K562 (cell line): ENCODE measurements around the gene DSC2. TPM values are rescaled to one million over a fixed set of nuclear protein-coding genes. Genes with fewer than 3 reads are reported as not detected.

Experiments used
- ARID1B ChIP-seq: fragments of 450-650 bp; IDR thresholded peaks from 2 replicates; pipeline ENCODE4 v1.6.1; 2016; ENCODE audit warnings: antibody characterized with exemption, mild to moderate bottlenecking, inconsistent platforms
- ARNT ChIP-seq, 2 experiments: fragments of 450-650 bp; IDR thresholded peaks; 2 replicates each; pipeline ENCODE4 v1.6.1; 2016; ENCODE audit warnings: mild to moderate bottlenecking in 1 of 2
- BHLHE40 ChIP-seq: IDR thresholded peaks from 2 replicates; pipeline ENCODE4 v1.6.1; 2011; ENCODE audit warnings: low read length, improper control_type of control experiment
- CSDE1 ChIP-seq, 2 experiments: fragments of 450-650 bp; IDR thresholded peaks; 2 replicates each; pipeline ENCODE4 v1.6.1; 2016; ENCODE audit warnings: mild to moderate bottlenecking in 1 of 2
- E2F3 ChIP-seq: fragments of 250-450 bp; sonication (Bioruptor Pico); IDR thresholded peaks from 2 replicates; pipeline ENCODE4 v1.4.0; 2020; ENCODE audit warnings: mild to moderate bottlenecking
- HCFC1 ChIP-seq: IDR thresholded peaks from 2 replicates; pipeline ENCODE4 v1.6.1; 2012; ENCODE audit warnings: low read depth, low read length, improper control_type of control experiment
- MCM7 ChIP-seq, 2 experiments: fragments of 450-650 bp; IDR thresholded peaks; 2 replicates each; pipeline ENCODE4 v1.6.1; 2016 to 2018
- MECOM ChIP-seq: fragments of 250-450 bp; sonication (Bioruptor Pico); IDR thresholded peaks from 2 replicates; pipeline ENCODE4 v1.8.0; 2022; ENCODE audit warnings: inconsistent platforms
- MED1 ChIP-seq: sonication (generic); formaldehyde crosslinking; IDR thresholded peaks from 2 replicates; pipeline ENCODE4 v1.8.1; 2023; ENCODE audit warnings: missing genetic modification reagents, borderline replicate concordance
- PRMT5 ChIP-seq: sonication (generic); formaldehyde crosslinking; IDR thresholded peaks from 2 replicates; pipeline ENCODE4 v1.5.0; 2020; ENCODE audit warnings: missing genetic modification reagents
- SMAD4 ChIP-seq: fragments of 250-450 bp; sonication (Bioruptor Pico); conservative IDR thresholded peaks from 2 replicates; pipeline ENCODE4 v1.8.0; 2021; ENCODE audit warnings: inconsistent platforms, mild to moderate bottlenecking, moderate library complexity
- TBL1XR1 ChIP-seq, 2 experiments: IDR thresholded peaks; 2 replicates each; pipeline ENCODE4 v1.6.1; 2012; ENCODE audit warnings: improper control_type of control experiment in 2 of 2, low read length in 2 of 2, mild to moderate bottlenecking in 1 of 2
- THRAP3 ChIP-seq: fragments of 450-650 bp; IDR thresholded peaks from 2 replicates; pipeline ENCODE4 v1.6.1; 2016; ENCODE audit warnings: mild to moderate bottlenecking, inconsistent platforms, borderline replicate concordance
- TRIM28 ChIP-seq: fragments of 450-650 bp; IDR thresholded peaks from 2 replicates; pipeline ENCODE4 v1.6.1; 2017
- ZNF354B ChIP-seq: fragments of 250-450 bp; sonication (Bioruptor Pico); IDR thresholded peaks from 2 replicates; pipeline ENCODE4 v1.4.0; 2020
- ZNF444 ChIP-seq: fragments of 250-450 bp; sonication (Bioruptor Pico); IDR thresholded peaks from 2 replicates; pipeline ENCODE4 v1.4.0; 2020; ENCODE audit warnings: mild to moderate bottlenecking, moderate library complexity
- ZNF507 ChIP-seq: conservative IDR thresholded peaks from 2 replicates; pipeline ENCODE4 v1.6.1; 2017; ENCODE audit warnings: missing genetic modification characterization, missing compliant biosample characterization
- polyA plus RNA-seq, 8 experiments: library from polyadenylated mRNA; depleted of rRNA in 4 of 8; stranded (reverse) in 5 of 8; unstranded in 3 of 8; fragments of >200 nt; fragmentation: Nextera tagmentation in 2 of 8; fragmentation: Illumina TruSeq in 1 of 8; extraction: Ambion mirVana in 2 of 8; extraction: Trizol in 1 of 8; gene quantifications; 2 replicates each; pipeline versions ENCODE4 v1.2.1 to v1.2.3, GENCODE V29; 2011 to 2014; ENCODE audit warnings: inconsistent platforms in 1 of 8, missing spikeins in 1 of 8
- total RNA-seq, 7 experiments: library from RNA; depleted of rRNA in 6 of 7; stranded (reverse); fragments of >200 nt in 6 of 7; fragmentation: Illumina TruSeq in 2 of 7; extraction: Trizol in 2 of 7; gene quantifications; 2 replicates each; pipeline versions ENCODE4 v1.2.1 to v1.2.3, GENCODE V29; 2011 to 2021; ENCODE audit warnings: low replicate concordance in 1 of 7
- TF ChIP-seq, protein P1 (sequence below), 3 experiments: IDR thresholded peaks in 2 of 3; conservative IDR thresholded peaks in 1 of 3; 2 replicates each; pipeline ENCODE4 v1.5.1; 2011 to 2012; ENCODE audit warnings: low read length in 3 of 3, mild to moderate bottlenecking in 3 of 3, control low read depth in 2 of 3, improper control_type of control experiment in 1 of 3, inconsistent platforms in 1 of 3, low read depth in 1 of 3, mixed read lengths in 1 of 3, moderate library complexity in 1 of 3; ENCODE audit not compliant: insufficient read depth in 2 of 3
- TF ChIP-seq, protein P2 (sequence below): fragments of 250-450 bp; sonication (Bioruptor Pico); IDR thresholded peaks from 2 replicates; pipeline ENCODE4 v1.5.0; 2020; ENCODE audit warnings: mild to moderate bottlenecking, borderline replicate concordance
- TF ChIP-seq, protein P3 (sequence below): fragments of 200-800 bp; sonication (Bioruptor generic); IDR thresholded peaks from 2 replicates; pipeline ENCODE4 v1.6.1; 2017; ENCODE audit warnings: missing genetic modification characterization, missing compliant biosample characterization

DSC2 gene
- total and polyA plus RNA-seq, 9 of the 15 experiments (the other 6 are each of a cell fraction or from before 2014, with no cell fraction given) = 3.8 to 15.3 (median 6.4) TPM

DNA sequence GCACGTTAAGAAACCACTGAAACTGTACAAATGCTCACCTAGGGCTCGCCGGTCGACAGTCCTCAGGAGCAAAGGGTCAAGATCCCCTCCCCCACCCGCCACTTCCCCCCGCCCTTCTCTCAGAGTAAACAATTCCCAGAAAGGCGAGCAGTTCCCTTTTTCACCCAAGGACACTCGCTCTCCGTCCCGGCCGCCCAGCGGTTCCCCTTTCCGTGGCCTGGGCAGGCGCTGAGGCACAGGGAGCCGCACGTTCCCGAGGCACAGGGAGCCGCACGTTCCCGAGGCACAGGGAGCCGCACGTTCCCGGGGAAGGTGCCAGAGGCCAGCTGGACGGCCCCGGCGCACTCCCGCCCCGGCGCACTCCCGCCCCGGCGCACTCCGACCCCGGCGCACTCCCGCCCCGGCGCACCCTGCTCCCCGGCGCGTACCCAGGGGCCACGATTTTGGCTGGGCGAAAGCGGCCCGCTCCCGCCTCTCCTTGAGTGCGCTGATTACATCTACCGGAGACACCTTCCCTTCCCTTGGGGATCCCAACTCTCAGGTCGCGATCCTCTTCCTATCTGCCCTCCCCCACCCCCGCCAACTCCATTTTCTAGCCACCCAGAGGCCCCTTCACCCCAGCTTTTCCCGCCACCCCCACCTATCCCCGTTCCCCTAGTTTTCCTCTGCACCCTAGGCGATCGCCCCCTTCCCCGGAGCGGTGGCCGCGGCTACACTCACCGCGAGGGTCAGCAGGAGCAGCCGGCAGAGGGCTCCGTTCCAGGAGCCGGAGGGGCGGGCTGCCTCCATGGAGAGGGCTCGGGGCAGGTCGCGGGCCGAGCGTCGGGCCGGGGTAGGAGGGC is 817 bp downstream of the DSC2 start (continued):
- TF ChIP-seq PRMT5 = no peak
- TF ChIP-seq ARID1B = peak; percentile 37; the same call in 1 of the 2 replicates
- TF ChIP-seq BHLHE40 = peak; percentile 92
- no peak; the same call in 1 of the 2 replicates for TF ChIP-seq E2F3 (CRISPR knock-in tag)
- no peak for TF ChIP-seq TRIM28
- no peak; the same call in 1 of the 2 replicates for TF ChIP-seq MED1 (CRISPR knock-in tag)
- TF ChIP-seq ZNF507 (tag) = no peak
- no peak for TF ChIP-seq CSDE1 (IDR thresholded peaks at IDR 0.05)
- no peak for TF ChIP-seq MECOM (CRISPR knock-in tag)
- TF ChIP-seq ZNF444 = no peak
- TF ChIP-seq, protein P1, sequence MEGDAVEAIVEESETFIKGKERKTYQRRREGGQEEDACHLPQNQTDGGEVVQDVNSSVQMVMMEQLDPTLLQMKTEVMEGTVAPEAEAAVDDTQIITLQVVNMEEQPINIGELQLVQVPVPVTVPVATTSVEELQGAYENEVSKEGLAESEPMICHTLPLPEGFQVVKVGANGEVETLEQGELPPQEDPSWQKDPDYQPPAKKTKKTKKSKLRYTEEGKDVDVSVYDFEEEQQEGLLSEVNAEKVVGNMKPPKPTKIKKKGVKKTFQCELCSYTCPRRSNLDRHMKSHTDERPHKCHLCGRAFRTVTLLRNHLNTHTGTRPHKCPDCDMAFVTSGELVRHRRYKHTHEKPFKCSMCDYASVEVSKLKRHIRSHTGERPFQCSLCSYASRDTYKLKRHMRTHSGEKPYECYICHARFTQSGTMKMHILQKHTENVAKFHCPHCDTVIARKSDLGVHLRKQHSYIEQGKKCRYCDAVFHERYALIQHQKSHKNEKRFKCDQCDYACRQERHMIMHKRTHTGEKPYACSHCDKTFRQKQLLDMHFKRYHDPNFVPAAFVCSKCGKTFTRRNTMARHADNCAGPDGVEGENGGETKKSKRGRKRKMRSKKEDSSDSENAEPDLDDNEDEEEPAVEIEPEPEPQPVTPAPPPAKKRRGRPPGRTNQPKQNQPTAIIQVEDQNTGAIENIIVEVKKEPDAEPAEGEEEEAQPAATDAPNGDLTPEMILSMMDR (IDR thresholded peaks at IDR 0.05 in 2 of 3, conservative IDR thresholded peaks at IDR 0.05 in 1 of 3; ENCODE audit: insufficient read depth in 2 of 3, low read depth in 1 of 3, low read length in 3 of 3) = peak in 2 of 3 experiments; percentile 16 to 33; a peak in 2 of 6 replicates
- TF ChIP-seq, protein P2, sequence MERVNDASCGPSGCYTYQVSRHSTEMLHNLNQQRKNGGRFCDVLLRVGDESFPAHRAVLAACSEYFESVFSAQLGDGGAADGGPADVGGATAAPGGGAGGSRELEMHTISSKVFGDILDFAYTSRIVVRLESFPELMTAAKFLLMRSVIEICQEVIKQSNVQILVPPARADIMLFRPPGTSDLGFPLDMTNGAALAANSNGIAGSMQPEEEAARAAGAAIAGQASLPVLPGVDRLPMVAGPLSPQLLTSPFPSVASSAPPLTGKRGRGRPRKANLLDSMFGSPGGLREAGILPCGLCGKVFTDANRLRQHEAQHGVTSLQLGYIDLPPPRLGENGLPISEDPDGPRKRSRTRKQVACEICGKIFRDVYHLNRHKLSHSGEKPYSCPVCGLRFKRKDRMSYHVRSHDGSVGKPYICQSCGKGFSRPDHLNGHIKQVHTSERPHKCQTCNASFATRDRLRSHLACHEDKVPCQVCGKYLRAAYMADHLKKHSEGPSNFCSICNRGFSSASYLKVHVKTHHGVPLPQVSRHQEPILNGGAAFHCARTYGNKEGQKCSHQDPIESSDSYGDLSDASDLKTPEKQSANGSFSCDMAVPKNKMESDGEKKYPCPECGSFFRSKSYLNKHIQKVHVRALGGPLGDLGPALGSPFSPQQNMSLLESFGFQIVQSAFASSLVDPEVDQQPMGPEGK (CRISPR knock-in tag) = no peak
- no peak for TF ChIP-seq ARNT (IDR thresholded peaks at IDR 0.05)
- no peak for TF ChIP-seq MCM7 (IDR thresholded peaks at IDR 0.05)
- peak in 1 of 2 experiments; percentile 59; a peak in 2 of 4 replicates for TF ChIP-seq TBL1XR1 (IDR thresholded peaks at IDR 0.05; ENCODE audit: low read length in 2 of 2)
- TF ChIP-seq, protein P3, sequence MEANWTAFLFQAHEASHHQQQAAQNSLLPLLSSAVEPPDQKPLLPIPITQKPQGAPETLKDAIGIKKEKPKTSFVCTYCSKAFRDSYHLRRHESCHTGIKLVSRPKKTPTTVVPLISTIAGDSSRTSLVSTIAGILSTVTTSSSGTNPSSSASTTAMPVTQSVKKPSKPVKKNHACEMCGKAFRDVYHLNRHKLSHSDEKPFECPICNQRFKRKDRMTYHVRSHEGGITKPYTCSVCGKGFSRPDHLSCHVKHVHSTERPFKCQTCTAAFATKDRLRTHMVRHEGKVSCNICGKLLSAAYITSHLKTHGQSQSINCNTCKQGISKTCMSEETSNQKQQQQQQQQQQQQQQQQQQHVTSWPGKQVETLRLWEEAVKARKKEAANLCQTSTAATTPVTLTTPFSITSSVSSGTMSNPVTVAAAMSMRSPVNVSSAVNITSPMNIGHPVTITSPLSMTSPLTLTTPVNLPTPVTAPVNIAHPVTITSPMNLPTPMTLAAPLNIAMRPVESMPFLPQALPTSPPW (CRISPR knock-in tag) = peak; percentile 85
- peak; percentile 19; the same call in 1 of the 2 replicates for TF ChIP-seq HCFC1
- peak; percentile 58 for TF ChIP-seq SMAD4 (CRISPR knock-in tag)
- no peak for TF ChIP-seq THRAP3
- TF ChIP-seq ZNF354B (CRISPR knock-in tag) = no peak
